ENCODE data around the gene PINK1.
"Not testable (repeated sequence)": the region's sequence is repeated elsewhere in the genome, so short reads cannot be mapped to it uniquely, and the experiment has no call there.

The PINK1 gene

GRCh38 chr1:20648438-20648837, 15.2 kb downstream of the PINK1 start:
- DNase-seq, result no peak

- no peak for DNase-seq
Observed at GRCh38 chr1:20648946-20649345, 15.7 kb downstream of the PINK1 start.

- DNase-seq, result no peak
Observed at GRCh38 chr1:20652300-20652699, 19.0 kb downstream of the PINK1 start.

GRCh38 chr1:20654104-20654690, 20.9 kb downstream of the PINK1 start:
- no peak for DNase-seq

GRCh38 chr1:20657024-20657423, 23.8 kb downstream of the PINK1 start:
- DNase-seq, result no peak

- DNase-seq, result no peak
Observed at GRCh38 chr1:20658166-20658915, 25.1 kb downstream of the PINK1 start.

GRCh38 chr1:20660363-20660762, 27.1 kb downstream of the PINK1 start:
- no peak for DNase-seq

GRCh38 chr1:20660847-20661206, 27.6 kb downstream of the PINK1 start:
- peak; percentile 15 to 19 for DNase-seq

GRCh38 chr1:20661207-20662109, 28.2 kb downstream of the PINK1 start, which contains the start of gene DDOST:
Gene DDOST, minus strand, starts transcription at chr1:20661369. Its CDS starts 19 bp downstream, at chr1:20661350.
- peak; percentile 94 to 96 for DNase-seq

GRCh38 chr1:20662110-20662475, 28.8 kb downstream of the PINK1 start:
- DNase-seq, result no peak

GRCh38 chr1:20663365-20663764, 30.1 kb downstream of the PINK1 start:
- no peak for DNase-seq

GRCh38 chr1:20663969-20664715, 30.9 kb downstream of the PINK1 start:
- DNase-seq, result no peak

GRCh38 chr1:20665726-20666125, 32.5 kb downstream of the PINK1 start:
- DNase-seq, result no peak

GRCh38 chr1:20666146-20666545, 32.9 kb downstream of the PINK1 start:
- DNase-seq, result no peak

- no peak for DNase-seq
Observed at GRCh38 chr1:20666804-20667203, 33.5 kb downstream of the PINK1 start.

- DNase-seq, result no peak
Observed at GRCh38 chr1:20668581-20668980, 35.3 kb downstream of the PINK1 start.

GRCh38 chr1:20670936-20671335, 37.7 kb downstream of the PINK1 start:
- no peak for DNase-seq

- no peak for DNase-seq
Observed at GRCh38 chr1:20672265-20672632, 39.0 kb downstream of the PINK1 start.

- DNase-seq, result not testable (repeated sequence)
Observed at GRCh38 chr1:20673626-20674025, 40.4 kb downstream of the PINK1 start.

- DNase-seq, result no peak
Observed at GRCh38 chr1:20678599-20678998, 45.3 kb downstream of the PINK1 start.

- DNase-seq, result no peak
Observed at GRCh38 chr1:20680269-20680668, 47.0 kb downstream of the PINK1 start.

GRCh38 chr1:20681999-20682398, 48.7 kb downstream of the PINK1 start:
- no peak for DNase-seq

All from activated CD4-positive, alpha-beta T cell treated with anti-CD3 and anti-CD28 coated beads, Interleukin-2, amount 50 U/mL, for 48 hours (primary cell).